Measurements from ENCODE around the gene POLR2A. TPM values are rescaled to one million over a fixed set of nuclear protein-coding genes. Genes with fewer than 3 reads are reported as not detected.
"Not testable (repeated sequence)": the region's sequence is repeated elsewhere in the genome, so short reads cannot be mapped to it uniquely, and the experiment has no call there.

POLR2A gene
- total RNA-seq, 2 donors from 2014 or later = 129 to 189 TPM

DNA sequence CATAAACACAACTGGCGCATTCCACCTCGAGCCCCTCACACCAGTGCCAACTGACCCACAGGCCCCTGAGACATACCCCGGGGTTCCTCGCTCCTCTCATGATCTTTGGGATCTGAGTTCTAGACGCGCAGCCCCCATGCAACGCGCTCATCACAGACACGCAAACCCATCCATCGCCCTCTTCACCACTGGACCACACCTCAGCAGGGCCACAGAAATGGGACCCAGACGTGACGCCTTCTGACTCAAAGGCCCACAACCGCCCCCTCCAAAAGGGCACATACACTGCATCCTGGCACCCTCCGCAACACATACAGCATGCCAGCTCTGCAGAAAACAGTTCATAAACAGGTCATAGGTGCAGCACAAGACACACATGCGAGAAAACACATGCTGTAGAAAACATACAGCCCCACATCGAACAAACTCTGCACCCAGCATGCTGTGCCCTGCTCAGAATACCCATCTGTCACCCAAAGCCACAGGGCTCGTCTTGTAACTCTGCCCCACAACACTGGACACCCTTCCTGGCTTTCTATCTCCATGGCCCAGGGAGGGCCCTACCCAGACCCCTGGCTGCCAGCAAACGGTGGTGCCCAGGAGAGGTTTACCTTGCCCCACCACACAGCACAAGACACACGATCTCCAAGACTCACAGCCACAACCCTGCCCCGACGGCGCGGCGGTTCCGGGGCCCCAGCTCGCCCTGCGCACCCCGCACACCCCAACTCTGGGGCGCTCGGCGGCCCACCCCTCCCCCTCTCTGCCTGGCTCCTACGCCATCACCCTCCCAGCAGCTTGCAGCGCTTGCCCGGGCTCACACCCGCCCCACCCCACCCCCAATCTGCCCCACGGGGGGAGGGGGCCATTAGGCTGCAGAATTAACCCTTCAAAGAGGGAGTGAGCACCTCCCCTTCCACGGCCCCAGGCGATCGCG is 5.6 kb upstream of the POLR2A start:
- Mint-ChIP-seq H3K27ac (peak overlapping the region; percentile 76), H3K27me3 (ENCODE audit: insufficient read depth) (no peaks in the 10 kb centered on the region), H3K9me3 (no peaks in the 10 kb centered on the region), H3K4me1 (peaks cover 47% of the 10 kb centered on the region), H3K36me3 (ENCODE audit: low read depth) (peaks cover 4% of the 10 kb centered on the region), H3K4me3 (peak overlapping the region; percentile 88)
- H3K27me3 ChIP-seq (ENCODE audit: control insufficient read depth, insufficient read depth, low read length, poor library complexity, severe bottlenecking) = no peaks in the 10 kb centered on the region
- WGBS, 2 experiments (ENCODE audit: insufficient coverage in 1 of 2, insufficient read length in 1 of 2) = 36 to 96% methylated on average over 5 to 40 of the region's 40 CpGs
- no peaks in the 10 kb centered on the region for H3K36me3 ChIP-seq (ENCODE audit: control insufficient read depth, insufficient read depth, low read length)
- TF ChIP-seq, protein P1, sequence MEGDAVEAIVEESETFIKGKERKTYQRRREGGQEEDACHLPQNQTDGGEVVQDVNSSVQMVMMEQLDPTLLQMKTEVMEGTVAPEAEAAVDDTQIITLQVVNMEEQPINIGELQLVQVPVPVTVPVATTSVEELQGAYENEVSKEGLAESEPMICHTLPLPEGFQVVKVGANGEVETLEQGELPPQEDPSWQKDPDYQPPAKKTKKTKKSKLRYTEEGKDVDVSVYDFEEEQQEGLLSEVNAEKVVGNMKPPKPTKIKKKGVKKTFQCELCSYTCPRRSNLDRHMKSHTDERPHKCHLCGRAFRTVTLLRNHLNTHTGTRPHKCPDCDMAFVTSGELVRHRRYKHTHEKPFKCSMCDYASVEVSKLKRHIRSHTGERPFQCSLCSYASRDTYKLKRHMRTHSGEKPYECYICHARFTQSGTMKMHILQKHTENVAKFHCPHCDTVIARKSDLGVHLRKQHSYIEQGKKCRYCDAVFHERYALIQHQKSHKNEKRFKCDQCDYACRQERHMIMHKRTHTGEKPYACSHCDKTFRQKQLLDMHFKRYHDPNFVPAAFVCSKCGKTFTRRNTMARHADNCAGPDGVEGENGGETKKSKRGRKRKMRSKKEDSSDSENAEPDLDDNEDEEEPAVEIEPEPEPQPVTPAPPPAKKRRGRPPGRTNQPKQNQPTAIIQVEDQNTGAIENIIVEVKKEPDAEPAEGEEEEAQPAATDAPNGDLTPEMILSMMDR (conservative IDR thresholded peaks at IDR 0.05) = peak; percentile 20
- peak overlapping the region; percentile 76 for H3K9ac ChIP-seq (ENCODE audit: extremely low read depth, low read length, poor library complexity, severe bottlenecking)
- DNase-seq = peak; percentile 77
- peak overlapping the region; percentile 84 for H3K4me3 ChIP-seq (ENCODE audit: low read length)
- H3K27ac ChIP-seq (ENCODE audit: low read depth, low read length) = peak overlapping the region; percentile 75
- H3K4me1 ChIP-seq (ENCODE audit: control insufficient read depth, insufficient read depth, low read length) = peaks cover 15% of the 10 kb centered on the region
- H3K9me3 ChIP-seq (ENCODE audit: control insufficient read depth, low read length) = no peaks in the 10 kb centered on the region

DNA sequence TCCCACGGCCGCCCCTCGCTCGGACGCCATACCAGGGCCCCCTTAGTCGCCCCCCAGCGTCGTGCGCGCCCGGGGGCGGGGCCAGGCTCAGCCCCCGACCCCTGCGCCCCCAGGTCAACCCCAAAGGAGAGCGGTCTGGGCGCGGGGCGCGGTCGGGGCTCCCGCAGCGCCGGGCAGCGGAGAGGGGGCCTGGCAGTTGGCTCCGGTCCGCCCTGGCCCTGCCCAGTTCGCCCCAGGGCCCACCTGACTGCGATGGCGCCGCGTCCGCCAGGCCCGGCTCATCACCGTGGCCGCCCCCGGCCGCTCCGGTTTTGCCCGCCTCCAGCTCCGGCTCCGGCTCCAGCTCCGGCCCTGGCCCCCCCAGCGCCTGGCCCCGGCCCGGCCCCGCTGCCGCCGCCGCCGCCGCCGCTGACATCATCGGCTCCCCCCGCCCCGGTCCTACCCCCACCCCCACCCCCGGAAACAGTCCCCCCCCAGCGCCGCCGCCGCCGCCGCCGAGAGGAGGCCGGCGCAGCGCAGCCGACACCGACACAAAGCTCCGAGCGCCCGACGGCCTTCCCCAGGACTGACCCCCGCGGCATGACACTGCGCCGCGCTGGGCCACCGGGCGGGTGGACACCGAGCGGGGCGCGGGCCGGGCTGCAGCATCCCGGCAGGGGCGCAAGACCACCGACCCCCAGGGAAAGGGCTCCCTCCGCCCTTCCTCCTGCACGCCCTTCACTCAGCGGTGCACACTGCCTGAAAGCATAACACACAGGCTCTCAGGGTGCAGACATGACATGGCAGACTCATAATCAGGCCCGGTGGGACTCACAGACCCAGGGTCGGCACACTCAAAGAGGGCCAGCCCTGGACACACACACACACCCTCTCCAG is 4.7 kb upstream of the POLR2A start, which contains the start of gene ZBTB4:
Gene ZBTB4, minus strand, starts transcription at position 419 of the 876 bp plus-strand sequence. CDS start 12,830 bp downstream, outside the sequence.
- TF ChIP-seq, protein P1 (conservative IDR thresholded peaks at IDR 0.05) = peak; percentile 23
- Histone ChIP-seq H3K27me3 (ENCODE audit: control insufficient read depth, insufficient read depth, low read length, poor library complexity, severe bottlenecking) (no peaks in the 10 kb centered on the region), H3K27ac (ENCODE audit: low read depth, low read length) (peak within 1 kb of the TSS; percentile 79), H3K4me1 (ENCODE audit: control insufficient read depth, insufficient read depth, low read length) (peaks cover 15% of the 10 kb centered on the region), H3K4me3 (ENCODE audit: low read length) (peak within 1 kb of the TSS; percentile 84), H3K9me3 (ENCODE audit: control insufficient read depth, low read length) (no peaks in the 10 kb centered on the region), H3K9ac (ENCODE audit: extremely low read depth, low read length, poor library complexity, severe bottlenecking) (peak within 1 kb of the TSS; percentile 76), H3K36me3 (ENCODE audit: control insufficient read depth, insufficient read depth, low read length) (no peaks in the 10 kb centered on the region)
- Mint-ChIP-seq H3K36me3 (ENCODE audit: low read depth) (peaks cover 4% of the 10 kb centered on the region), H3K27ac (peak within 1 kb of the TSS; percentile 99), H3K27me3 (ENCODE audit: insufficient read depth) (no peaks in the 10 kb centered on the region), H3K4me1 (peaks cover 48% of the 10 kb centered on the region), H3K9me3 (no peaks in the 10 kb centered on the region), H3K4me3 (peak within 1 kb of the TSS; percentile 88)
- WGBS, 2 experiments (ENCODE audit: insufficient coverage in 1 of 2, insufficient read length in 1 of 2) = 1 to 2% methylated on average over 15 to 77 of the region's 92 CpGs
- peak; percentile 84 for DNase-seq

DNA sequence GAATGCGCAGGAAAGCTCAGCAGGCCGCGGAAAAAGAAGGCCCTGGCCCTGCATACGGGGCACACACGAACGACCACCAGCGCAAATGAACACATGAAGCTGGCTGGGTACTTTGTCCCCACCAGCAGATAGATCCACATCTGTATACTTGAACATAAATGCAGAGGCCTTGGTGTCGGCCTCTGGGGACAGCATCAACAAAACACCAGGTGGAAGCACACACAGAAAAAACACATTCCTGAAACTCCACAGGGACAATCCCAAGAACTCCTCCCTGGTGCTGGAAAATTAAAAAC is 4.1 kb upstream of the POLR2A start:
- Histone ChIP-seq H3K27ac (ENCODE audit: low read depth, low read length) (peak overlapping the region; percentile 79), H3K4me1 (ENCODE audit: control insufficient read depth, insufficient read depth, low read length) (peaks cover 15% of the 10 kb centered on the region), H3K36me3 (ENCODE audit: control insufficient read depth, insufficient read depth, low read length) (no peaks in the 10 kb centered on the region), H3K4me3 (ENCODE audit: low read length) (peak overlapping the region; percentile 77), H3K27me3 (ENCODE audit: control insufficient read depth, insufficient read depth, low read length, poor library complexity, severe bottlenecking) (no peaks in the 10 kb centered on the region), H3K9me3 (ENCODE audit: control insufficient read depth, low read length) (no peaks in the 10 kb centered on the region), H3K9ac (ENCODE audit: extremely low read depth, low read length, poor library complexity, severe bottlenecking) (peak overlapping the region; percentile 69)
- Mint-ChIP-seq H3K9me3 (no peaks in the 10 kb centered on the region), H3K4me1 (peaks cover 48% of the 10 kb centered on the region), H3K27me3 (ENCODE audit: insufficient read depth) (no peaks in the 10 kb centered on the region), H3K27ac (peak overlapping the region; percentile 99), H3K4me3 (peak overlapping the region; percentile 88), H3K36me3 (ENCODE audit: low read depth) (peaks cover 4% of the 10 kb centered on the region)
- no peak for DNase-seq
- 28% methylated on average over 8 of the region's 8 CpGs; no CpG with 5 or more reads in 1 of the 2 experiments for WGBS, 2 experiments (ENCODE audit: insufficient coverage in 1 of 2, insufficient read length in 1 of 2)
- TF ChIP-seq, protein P1 (conservative IDR thresholded peaks at IDR 0.05) = no peak

DNA sequence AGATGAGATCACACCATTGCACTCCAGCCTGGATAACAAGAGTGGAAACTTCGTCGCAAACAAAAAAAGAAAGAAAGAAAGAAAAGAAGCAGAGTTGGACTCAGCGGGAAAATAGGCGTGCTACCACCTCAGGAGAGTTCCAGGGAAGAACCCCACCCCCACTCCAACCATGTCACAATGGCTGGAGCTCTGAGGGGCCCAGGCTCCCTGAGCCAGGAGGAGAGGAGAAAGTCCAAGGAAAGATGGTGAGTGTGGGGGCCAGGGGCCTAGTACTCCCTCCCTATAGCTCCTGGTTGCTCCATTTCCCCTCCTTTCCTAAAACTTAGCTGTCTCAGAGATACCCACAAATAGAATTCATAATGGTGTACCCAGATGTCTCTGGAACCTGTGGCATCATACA is 2.9 kb upstream of the POLR2A start, which contains the start of gene SLC35G6:
Gene SLC35G6, plus strand, starts transcription at position 172 of the 400 bp plus-strand sequence. Its CDS starts 71 bp downstream, at position 243.
- 100% methylated on average over 2 of the region's 4 CpGs for WGBS, 2 experiments (ENCODE audit: insufficient coverage in 1 of 2, insufficient read length in 1 of 2)
- H3K27ac Mint-ChIP-seq = peak within 1 kb of the TSS; percentile 99
- not testable (repeated sequence) for H3K36me3 ChIP-seq (ENCODE audit: control insufficient read depth, insufficient read depth, low read length); H3K27me3 ChIP-seq (ENCODE audit: control insufficient read depth, insufficient read depth, low read length, poor library complexity, severe bottlenecking); H3K36me3 Mint-ChIP-seq (ENCODE audit: low read depth); H3K27me3 Mint-ChIP-seq (ENCODE audit: insufficient read depth); DNase-seq; H3K9me3 Mint-ChIP-seq; H3K9me3 ChIP-seq (ENCODE audit: control insufficient read depth, low read length)
- Histone ChIP-seq H3K9ac (ENCODE audit: extremely low read depth, low read length, poor library complexity, severe bottlenecking) (peak within 1 kb of the TSS; percentile 69), H3K4me1 (ENCODE audit: control insufficient read depth, insufficient read depth, low read length) (peaks cover 15% of the 10 kb centered on the region), H3K4me3 (ENCODE audit: low read length) (peak within 1 kb of the TSS; percentile 77), H3K27ac (ENCODE audit: low read depth, low read length) (peak within 1 kb of the TSS; percentile 79)
- peak within 1 kb of the TSS; percentile 88 for H3K4me3 Mint-ChIP-seq
- peaks cover 57% of the 10 kb centered on the region for H3K4me1 Mint-ChIP-seq

Data from endodermal cell (in vitro differentiated cells).